NOMO-1 (cell line): ENCODE data around the gene SF3A1.
A peak's percentile ranks its signal among the peaks of the same experiment; 100 is the strongest.

ENCODE experiments used
- DNase-seq, 2 experiments: peaks; one replicate each; lab custom pipeline; 2025; ENCODE audit not compliant: unreplicated experiment in 2 of 2; lab: John Stamatoyannopoulos, UW

SF3A1 gene

DNA sequence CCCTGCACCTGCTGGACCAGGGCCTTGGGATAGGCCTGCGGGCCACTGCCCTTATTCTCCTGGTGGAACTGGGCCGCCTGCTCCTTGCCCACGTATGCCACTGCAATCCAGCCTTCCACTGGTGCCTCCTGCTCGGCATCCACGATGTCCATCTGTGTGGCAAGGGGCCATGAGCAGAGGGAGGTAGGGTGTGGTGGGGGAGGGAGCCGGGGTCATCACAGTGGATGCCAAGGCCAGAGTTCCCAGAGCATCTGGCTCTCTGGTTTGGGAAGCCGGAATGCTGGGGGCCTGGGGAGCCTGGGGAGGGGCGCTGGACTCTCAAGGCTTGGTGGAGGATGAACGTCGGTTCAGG, 29.9 kb upstream of the SF3A1 start:
- no peak for DNase-seq

DNA sequence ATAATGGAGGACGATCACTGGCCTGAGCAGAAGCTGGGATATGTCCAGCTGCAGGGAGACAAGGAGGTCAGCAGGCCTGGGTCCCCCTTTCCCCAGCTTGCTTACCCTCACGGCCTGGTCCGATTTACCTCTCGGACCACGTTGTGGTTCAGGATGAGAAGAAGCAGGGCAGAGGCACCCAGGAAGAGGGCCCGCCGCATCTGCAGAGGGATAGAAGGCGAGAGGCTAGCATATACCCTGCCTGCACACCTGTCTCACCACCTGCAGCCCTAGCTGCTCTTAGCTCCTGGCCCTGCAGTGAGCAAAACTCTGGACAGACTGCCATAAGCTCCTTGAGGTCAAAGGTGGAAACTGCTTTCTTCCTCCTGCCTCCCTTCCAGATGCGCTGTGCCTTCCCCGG, 29.2 kb upstream of the SF3A1 start:
- no peak for DNase-seq

DNA sequence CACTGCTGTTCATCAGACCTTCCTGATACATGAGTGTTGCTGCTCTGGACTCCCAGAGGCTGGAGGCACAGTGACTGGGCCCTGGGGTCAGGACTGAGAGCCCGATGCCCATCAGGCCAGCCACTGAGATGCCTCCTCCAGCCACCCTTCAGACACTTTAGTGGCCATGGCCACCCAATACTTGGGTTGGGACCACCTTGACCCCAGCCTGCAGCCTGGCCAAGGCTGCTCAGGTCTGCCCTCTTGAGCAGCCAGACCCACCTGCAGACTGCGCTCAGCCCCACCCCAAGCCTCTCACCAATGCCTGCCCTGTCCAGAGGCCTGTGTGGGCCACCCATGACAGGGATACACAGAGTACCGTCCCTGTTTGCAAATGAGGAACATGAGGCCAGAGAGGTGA, 26.4 kb upstream of the SF3A1 start:
- DNase-seq, result no peak

DNA sequence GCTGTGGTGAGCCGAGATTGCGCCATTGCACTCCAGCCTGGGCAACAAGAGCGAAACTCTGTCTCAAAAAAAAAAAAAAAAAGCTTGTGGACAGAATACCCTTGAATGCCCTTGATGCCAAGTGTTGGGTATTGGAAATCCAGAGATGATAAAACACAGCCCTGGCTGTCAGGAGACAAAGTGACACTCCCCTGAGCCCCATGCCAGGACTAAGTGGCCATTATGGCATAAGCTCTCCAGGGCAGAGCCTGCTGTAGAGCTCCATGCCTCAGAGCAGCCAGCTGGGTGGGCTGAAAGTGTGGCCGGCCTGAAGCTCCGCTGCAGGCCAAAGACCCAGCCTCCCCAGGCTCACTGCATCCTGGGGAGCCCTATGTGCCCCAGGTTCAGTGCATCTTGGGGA, 25.6 kb upstream of the SF3A1 start:
- no peak for DNase-seq

DNA sequence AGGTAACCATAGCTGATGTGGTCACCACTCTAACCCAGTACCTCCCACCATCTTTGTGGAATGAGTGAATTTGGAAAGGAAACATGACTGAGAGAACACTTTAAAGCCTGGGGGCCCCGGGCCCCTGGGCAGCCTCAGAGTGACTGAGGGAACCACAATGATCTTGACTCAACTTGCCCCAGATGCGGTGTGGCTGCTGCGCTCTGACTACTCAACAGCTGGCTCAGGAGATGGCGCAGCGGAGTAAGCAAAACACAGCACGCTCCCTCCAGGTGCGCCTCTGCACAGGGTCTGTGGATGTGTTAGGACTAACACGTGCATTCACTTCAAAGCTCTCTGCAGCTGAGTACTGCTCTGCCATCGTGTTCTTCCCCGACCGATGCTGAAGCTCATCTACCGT, 24.6 kb upstream of the SF3A1 start:
- no peak for DNase-seq

DNA sequence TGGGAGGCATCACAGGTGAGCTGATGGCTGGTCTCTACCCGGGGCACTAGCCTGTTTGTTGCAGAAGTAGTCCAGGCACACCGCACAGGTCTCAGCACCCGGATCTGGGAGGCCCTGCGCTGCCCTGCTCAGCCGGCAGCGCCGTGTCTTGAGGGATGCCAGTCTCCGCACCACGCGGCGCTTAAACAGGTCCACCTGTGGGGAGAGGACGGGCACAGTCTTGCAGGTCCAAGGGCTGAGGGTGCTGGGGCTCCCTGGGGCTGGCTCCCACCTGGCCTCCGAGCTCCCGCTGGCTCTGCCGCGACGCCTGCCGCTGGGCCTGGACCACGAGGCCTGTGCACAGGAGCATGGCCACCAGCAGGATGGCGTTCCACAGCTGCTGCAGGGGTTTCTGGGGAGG, 23.3 kb upstream of the SF3A1 start:
- no peak for DNase-seq

DNA sequence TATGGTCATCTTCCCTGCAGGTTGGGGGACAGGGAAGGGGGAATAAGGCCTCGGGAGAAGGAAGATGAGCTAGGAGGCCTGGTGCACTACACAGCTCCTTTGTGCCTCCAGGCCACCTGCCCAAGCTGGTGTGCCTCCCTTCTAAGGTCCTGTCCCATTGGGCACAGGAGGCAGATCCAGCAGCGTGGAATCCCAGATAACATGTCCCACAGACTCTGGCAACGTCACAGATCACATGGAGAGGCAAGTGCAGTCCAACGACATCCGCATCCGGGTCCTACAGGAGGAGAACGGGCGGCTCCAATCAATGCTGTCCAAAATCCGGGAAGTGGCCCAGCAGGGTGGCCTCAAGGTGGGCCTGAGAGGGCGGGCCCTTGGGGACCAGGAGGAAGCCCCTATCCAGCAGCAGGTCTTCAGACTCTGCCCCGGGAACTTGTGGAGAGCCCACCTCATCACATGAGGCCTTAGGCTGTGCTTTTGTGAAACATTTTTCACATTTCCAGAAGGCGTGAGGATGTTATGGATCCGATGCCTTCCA, 18.7 kb upstream of the SF3A1 start:
- DNase-seq, result no peak

DNA sequence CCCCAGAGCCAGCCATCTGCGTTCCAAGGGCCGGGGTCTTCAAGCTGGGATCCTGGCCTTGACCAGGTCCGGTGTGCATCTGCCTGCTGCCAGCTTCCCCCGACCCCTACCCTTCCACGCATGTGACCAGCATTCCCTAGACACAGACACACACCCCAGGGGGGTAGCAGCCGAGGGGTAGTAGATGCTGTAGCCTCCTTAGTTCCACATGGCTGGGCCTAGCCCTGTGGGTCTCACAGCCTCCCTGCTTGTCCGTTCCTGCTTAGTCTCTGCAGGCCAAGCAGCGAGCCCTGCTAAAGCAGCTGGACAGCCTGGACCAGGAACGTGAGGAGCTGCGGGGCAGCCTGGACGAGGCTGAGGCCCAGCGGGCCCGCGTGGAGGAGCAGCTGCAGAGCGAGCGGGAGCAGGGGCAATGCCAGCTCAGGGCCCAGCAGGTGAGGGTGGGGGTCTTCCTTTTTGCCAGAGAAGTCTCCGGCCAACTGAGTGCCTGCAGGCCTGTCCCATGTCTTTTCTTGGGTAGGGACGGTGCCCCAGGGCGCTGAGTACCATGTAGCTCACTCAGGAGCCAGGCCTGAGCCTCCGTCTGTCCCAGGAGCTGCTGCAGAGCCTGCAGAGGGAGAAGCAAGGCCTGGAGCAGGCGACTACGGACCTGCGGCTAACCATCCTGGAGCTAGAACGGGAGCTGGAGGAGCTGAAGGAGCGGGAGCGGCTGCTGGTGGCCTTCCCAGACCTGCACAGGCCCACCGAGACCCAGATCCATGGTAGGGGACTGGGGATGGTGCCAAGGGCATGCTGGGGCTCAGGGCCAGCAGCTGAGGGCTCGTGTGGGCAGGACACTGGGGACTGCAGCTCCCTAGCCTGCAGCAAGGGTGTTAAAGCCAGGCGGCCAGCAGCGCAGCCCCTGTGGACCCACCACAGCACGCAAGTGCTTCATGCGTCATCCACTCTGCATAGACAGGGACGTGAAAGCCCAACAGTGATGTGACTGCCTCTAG, 16.9 kb upstream of the SF3A1 start:
- no peak for DNase-seq

DNA sequence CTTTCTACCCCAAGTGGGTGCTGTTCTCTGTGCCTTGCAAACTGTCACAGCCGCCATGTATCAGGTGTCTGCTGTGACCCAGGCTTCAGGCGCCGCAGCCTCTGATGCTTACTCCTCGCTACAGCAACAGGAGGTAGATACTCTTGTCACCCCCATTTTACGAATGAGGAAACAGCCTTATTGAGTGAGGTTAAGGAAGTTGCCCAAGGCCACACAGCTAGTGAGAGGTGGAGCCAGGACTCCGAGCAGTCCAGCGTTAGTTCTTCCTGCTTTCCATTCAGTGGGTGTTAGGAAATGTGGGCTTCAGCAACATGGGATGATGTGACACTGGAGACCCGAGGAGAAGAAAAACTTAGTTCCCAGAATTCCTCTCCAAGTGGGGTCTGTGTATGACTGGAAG, 16.2 kb upstream of the SF3A1 start:
- peak; percentile 68 to 88 for DNase-seq

DNA sequence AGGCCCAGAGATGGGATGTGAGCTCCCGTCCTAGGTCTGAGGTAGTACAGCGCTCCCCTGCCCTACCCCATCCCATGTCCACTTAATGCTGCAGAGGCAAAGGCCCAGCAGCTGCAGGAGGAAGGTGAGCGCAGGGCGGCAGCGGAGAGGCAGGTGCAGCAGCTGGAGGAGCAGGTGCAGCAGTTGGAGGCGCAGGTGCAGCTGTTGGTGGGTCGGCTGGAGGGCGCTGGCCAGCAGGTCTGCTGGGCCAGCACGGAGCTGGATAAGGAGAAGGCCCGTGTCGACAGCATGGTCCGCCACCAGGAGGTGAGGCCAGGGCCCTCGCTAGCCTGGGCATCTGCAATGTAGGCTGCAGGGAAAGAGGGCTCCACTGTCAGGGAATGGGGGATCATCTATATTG, 15.3 kb upstream of the SF3A1 start:
- DNase-seq, result no peak

DNA sequence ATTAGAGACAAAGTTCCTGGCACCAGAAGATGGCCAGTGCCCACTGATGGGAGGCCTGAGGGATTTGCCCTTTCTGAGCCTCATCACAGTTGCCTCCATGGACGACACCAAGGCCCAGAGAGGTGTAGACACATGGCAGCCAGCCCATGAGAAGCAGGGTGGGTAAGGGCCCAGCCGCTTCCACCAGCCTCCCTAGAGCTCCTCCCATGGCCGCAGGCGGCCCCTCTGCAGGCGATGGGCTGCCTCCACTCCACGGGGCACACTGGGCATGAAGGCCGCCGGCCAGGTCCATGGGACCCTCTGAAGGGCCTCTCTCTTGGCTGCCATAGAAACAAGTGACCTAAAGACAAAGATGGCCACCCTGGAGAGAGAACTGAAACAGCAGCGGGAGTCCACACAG, 14.6 kb upstream of the SF3A1 start:
- no peak for DNase-seq

DNA sequence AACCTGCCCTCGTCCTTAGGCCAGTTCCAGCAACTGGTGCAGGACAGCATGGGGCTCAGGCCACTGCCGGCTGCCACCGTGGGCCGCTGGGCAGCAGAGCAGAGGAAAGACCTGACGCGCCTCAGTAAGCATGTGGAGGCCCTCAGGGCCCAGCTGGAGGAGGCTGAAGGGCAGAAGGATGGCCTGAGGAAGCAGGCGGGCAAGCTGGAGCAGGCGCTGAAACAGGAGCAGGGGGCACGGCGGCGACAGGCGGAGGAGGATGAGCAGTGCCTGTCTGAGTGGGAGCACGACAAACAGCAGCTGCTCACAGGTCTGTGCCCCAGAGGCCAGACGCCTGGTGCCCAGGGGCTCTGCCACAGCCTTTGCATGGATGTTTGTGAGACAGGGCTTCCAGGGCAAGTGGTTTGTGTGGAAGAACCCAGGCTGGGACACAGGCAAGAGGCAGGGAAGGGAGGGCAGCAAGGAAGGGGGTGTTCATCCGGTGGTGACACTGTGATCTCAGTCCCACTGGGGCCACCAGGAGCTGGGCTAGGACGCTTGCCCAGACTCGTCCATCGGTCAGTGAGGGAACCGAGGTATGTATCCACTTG, 14.0 kb upstream of the SF3A1 start:
- no peak for DNase-seq

DNA sequence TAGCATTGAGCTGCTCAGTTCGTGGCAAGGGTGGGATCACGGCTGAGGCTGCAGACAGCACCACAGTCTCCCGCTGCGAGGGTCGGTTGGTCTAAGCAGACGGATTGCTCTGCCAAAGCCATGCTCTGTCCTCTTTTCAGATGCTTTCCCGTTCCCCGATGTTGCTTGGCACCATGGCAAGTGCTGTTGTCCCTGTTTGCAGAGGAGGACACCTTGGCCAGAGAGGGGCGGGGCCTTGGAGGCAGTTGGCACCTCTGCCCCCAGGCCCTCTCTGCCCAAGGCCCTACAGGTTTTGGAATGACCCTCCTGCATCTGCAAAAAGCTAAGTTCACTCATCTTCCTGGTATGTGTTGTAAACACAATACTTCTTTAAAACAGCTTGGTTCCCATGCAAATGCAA, 11.7 kb upstream of the SF3A1 start:
- DNase-seq, result no peak

DNA sequence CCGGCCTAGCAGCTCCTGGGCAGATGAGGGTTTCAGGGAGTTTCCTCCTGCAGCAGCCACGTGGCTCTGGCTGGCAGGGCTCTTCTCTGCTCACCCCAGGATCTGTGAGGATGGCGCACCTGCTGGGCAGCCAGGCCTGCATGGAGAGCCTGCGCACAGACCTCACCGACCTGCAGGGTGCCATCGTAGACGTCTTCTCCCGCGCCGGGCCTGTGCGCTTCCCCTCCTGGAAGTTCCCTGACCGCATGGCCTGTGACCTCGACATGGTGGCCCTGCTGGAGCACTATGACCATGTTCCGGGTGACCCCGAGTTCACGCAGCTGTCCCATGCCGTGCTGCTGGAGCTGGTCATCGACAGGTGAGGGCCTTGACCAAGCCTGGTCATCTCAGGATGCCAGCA, 9.2 kb upstream of the SF3A1 start:
- no peak for DNase-seq

DNA sequence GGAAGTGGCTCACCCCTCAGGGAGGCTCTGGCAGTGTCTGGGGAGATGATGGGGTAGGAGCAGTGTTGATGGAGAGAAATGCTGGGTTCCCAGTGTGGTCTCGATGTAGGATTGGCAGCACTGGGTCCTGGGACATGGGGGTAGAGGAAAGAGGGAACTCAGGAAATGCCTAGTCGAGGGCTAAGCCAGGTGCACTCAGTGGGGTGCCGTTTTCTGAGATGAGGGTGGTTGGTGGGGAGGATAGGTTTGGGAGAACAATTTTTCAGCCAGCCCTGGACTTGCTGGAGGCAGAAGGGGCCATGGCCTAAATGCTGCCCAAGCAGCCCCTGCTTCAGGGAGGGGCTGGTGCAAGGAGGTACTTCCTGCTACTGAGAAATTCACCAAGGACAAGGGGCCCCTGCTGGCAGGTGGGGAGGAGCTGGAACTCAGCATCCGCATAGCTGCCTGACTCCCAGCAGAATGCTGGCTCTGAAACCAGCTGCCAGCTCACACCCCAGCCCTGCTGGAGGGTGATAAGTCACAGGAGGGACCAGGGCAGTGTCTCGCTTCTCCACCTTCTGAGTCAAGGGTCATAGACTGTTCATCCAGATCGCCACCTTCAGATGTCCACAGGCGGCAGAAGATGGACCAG, 6.1 kb upstream of the SF3A1 start:
- DNase-seq, result no peak

DNA sequence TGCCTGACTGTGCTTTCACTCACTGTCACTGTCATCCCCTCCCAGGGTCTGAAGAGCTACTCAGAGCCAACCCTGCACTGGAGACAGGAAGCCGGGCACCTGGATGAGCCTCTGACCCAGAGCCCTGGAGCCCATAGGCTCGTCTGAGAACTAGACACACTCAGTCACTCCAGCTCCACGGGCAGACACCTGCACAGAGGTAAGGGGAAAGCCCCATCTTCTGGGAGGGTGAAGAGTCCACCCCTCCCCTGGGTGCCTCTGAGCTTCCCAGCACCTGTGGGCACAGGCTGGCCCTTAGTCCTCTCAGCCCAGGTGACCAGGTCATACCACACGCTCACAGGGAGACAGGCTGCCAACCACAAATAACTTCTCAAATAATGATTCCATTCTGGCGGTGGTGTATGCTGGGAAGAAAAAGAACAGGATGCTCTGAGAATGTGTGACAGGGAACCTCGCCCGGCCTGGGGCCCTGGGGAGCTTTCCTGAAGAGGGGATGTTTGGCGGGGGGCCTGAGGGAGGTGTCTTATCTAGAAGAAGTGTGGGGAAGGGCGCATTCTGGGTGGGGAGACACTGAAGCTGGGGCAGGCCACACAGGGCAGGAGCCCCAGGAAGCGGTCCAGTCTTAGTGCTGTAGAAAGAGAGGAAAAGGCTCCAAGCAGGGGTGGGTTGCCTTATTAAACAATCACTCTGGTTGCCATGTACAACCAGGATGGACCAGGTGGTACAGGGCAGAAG, 5.4 kb upstream of the SF3A1 start:
- DNase-seq, result no peak

DNA sequence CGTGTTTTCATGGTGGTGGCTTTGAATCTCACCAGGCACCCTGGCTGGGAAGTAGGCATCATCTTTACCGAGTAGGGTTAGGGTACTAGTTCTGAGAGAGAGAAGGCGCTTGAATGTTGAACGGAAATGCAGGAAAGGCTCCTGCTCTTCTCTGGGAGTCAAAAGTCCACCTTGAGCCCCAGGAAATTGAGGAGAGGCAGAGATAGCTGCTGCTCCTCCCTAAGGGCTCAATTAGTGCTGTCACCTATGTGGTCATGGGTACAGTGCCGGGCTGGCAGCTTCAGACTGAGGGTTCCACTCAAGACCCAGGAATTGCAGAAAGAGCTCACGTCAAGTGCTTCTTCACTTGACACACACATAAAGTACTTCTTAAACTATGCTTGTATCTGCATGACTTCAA, 1.8 kb upstream of the SF3A1 start:
- DNase-seq, result no peak

DNA sequence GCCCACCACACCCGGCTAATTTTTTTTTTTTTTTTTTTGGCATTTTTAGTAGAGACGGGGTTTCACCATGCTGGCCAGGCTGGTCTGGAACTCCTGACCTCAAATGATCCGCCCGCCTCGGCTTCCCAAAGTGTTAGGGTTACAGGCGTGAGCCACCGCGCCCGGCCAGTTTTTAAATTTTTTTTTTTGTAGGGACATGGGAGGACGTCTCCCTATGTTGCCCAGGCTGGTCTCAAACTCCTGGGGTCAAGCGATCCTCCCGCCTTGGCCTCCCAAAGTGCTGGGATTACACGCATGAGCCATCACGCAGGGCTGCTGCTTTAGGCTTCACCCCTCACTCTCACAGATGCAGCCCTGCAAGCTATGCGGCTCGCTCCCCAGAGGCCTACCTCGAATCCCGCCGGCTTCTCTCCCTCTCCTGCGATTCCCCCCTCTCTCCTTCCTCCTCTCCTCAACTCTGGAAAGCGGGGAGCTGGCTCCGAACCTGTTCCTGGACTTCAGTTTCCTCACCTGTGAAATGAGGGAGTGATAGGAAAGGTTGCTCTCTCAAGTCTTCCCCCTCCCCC, 1.0 kb upstream of the SF3A1 start:
- DNase-seq, result no peak

DNA sequence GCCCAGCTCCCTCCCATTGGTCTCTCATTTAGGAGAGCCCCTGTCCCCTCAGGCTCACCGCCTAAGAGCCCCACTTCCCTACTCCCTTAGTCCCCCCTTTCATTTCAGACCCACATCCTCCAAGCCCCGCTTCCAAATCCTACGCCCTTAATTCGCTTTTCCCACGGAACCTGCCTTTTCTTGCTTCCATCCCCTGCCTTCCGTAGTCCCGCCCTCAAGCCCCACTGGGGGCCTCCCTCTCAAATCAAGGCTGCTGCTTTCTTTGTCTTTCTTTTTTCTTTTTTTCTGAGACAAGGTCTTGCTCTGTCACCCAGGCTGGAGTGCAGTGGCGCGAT, 509 bp upstream of the SF3A1 start:
- no peak for DNase-seq

DNA sequence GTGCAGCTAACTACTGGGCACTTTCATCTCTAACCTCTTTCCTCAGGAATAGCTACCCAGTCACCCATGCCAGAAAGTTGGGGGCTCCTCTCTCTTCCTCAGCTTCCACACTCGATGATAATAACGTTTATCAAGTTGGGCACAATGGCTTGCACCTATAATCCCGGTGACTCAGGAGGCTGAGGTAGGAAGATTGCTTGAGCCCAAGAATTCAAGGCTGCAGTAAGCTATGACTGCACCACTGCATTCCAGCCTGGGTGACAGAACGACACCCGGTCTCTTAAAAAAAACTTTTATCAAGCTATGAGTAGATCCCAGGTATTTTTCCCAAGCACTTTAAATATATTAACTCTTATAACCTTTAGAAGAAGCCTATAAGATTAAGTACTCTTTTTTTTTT, 2.0 kb downstream of the SF3A1 start:
- no peak for DNase-seq

DNA sequence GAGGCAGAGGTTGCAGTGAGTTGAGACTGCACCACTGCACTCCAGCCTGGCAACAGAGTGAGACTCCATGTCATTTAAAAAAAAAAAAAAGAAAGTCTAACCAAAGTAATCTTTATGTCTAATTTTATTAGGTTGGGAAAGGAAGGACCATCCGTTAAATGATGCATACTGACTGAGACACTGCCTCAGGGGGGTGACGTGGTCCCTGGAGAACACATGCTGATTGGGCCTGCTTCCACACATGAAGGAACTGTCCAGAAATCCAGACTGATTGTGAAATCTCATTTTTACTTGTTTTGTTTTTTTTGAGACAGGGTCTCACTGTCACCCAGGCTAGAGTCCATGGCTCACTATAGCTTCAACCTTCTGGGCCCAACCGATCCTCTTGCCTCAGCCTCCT, 5.5 kb downstream of the SF3A1 start:
- DNase-seq, result no peak
